ENCODE measurements around the gene TMEM139.

Gene TMEM139

DNA sequence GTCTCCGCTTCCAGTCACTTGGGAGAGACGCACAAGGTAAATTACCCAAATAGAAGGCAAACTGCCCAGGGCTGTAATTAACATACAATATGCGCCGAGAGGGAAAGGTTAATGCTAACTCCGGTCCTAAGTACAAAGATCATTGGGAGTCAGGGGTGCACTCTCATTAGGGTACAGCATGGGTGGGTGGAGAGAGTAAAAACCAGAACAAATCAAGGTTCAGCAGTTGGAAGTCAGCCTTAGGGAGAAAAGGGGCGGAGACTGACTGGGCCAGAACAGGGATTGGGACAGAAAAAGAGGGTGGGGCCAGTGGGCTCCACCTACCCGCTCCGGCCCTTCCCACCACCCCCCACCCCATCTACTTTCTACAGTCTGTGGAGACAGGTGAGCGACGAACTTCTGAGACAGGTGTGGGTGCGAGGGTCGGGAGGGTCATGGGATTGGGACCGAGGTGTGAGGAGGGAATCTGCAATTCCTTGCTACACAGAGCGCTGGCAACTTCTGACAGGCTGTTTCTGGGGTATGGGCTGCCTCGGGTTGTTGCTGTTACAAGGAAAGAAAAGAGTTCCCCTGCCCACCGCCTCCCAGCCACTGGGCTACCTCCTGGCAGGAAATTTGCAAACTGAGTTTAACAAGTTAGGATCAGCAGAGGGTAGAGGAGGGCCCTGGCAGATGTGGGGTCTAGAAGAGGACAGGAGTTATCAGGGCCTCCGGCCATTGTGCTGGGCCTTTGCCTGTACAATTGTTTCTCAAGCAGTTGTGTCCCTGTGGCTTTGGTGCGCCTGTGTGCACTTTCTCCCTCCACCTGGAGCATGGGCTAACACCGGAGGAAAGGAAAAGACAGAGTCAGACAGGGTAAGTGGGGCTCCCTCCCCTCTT, at the start of gene TMEM139:
Gene TMEM139, plus strand, starts transcription at position 368 of the 879 bp plus-strand sequence. CDS start 1,000 bp downstream, outside the sequence.
- no peak for DNase-seq (ENCODE audit: low read depth)

DNA sequence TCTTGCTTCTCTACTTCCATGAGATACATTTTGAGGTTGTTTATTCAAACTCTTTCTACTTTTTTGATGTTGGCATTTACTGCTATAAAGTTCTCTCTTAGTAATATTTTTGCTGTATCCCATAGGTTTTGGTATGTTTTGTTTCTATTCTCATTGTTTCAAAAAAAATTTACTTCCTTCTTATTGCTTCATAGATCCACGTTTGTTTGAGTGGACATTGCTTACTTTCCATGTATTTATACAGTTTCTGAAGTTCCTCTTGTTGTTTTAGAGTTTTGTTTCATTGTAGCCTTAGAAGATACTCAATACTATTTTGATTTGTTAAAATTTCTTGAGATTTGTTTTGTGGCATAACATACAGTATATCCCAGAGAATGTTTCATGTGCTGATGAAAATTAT, 49.2 kb upstream of the TMEM139 start:
- DNase-seq (ENCODE audit: low read depth): no peak

DNA sequence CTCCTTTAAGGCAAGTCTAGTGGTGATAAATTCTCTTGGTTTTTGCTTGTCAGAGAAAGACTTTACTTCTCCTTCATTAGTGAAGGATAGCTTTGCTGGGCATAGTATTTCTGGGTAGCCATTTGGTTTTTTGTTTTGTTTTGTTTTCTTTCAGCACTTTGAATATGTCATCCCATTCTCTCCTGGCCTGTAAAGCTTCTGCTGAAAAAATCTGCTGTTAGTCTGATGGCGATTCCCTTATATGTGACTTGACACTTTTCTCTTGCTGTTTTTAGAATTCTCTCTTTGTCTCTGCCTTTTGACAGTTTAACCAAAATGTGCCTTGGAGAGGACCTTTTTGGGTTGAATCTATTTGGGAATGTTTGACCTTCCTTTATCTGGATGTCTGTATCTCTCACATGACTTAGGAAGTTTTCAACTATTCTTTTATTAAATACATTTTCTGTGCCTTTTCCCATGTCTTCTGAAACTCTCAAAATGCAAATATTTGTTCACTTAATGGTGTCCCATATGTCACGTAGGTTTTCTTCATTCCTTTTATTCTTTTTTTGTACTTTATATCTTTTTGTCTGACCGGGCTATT, 48.3 kb upstream of the TMEM139 start:
- no peak for DNase-seq (ENCODE audit: low read depth)

DNA sequence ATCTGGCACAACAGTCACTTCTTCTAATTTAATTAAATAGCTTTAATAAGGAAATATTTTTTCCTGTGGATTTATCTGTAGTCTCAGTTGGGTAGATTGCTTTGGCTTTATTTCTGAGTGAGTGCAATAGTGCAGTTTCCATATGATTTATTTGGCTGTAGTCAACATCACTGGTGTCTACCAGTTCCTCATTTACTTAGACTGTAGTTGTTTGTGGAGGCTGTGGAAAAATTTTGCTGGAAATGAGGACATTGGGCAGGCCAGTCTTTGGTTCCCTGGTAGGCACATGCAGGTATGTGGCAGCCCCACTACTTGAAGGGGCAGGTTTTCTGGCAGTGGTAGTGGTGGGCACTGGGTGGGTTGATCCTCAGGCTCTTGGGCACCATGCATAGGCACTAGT, 47.4 kb upstream of the TMEM139 start:
- no peak for DNase-seq (ENCODE audit: low read depth)

DNA sequence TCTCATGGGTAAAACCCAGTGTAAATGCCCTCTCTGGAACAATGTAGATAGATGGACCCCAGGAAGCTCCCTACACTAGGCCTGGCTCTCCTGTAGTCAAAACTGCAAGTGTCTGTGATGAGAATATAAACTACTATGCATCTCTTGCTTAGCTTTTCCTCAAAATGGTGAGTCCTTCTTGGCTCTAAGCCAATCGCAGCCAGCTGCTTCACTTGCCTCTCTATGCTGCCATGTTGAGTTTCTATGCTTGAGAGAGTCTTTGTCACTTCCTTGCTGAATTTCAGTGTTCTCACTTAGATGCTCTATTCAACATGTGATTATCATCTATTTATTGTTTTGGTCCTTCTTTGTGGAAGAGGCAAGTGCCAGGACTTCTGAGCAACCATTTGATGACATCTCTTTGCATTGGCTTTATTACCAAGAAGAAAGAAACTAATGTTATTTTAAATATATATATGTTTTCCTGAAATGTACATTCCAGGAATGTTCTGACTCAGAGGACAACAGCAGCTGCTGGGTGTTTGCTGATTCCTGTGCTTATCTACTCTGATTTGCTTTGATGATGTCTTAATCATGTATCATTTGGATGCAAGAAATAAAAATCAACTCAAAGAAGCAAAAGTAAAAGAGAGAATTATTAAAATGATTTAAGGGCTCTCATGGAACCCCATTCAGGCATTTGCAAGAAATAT, 46.3 kb upstream of the TMEM139 start:
- no peak for DNase-seq (ENCODE audit: low read depth)

DNA sequence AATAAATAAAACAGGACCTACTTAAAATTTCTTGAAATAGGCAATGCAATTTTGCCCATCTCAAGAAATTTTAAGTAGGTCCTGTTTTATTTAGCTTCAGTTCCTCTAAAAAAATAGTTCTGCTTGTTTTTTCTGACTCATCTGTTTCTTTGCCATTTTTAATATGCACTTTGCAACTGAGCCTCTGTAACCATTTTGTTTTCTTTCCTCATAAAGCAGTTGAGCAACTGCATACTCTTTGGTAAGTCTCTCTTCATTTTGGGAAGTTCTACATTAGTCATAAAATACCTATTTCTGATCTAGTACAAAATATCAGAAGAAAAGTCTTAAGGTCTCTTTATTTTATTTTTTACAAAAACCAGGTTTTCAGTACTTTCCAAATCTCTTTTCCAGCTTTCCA, 44.9 kb upstream of the TMEM139 start:
- DNase-seq (ENCODE audit: low read depth): no peak

DNA sequence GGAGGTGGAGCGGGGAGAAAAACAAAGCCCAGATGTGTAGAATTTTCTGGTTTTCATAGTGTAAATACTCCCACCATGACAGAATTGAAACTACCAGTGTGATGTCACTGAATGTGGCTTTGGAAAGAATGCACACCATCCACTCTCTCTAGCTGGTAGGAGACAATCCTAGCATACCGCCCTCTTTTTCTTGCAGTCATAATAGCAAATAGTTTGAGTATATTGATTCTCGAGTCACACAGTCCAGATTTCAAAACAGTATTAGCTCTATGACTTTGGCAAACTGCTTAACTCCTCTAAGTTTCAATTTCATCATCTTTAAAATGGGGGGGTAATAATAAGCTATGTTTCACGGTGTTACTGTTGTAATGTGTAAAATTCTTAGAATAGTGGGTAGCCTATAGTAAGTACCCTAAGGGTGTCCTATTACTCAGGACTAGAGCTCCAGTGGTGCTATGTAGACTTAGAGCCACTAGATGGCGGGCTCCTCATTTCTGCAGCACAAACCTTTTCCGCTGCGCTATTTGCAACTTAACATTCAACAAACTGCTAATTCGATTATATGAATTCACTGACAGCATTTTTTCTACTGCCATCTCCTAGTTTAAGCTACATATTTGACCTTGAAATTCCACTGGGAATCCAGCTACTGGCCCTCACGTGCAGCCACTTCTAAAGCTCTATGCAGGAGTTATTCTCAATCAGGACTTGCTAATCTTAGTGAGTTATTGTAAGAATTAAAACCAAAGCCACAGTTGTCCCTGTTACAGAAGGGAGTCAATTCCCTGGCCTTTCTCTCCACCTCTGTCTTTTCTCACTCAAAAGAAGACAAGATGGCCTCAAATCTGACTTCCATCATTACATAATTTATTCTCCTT, 44.2 kb upstream of the TMEM139 start:
- DNase-seq (ENCODE audit: low read depth): peak; percentile 64

DNA sequence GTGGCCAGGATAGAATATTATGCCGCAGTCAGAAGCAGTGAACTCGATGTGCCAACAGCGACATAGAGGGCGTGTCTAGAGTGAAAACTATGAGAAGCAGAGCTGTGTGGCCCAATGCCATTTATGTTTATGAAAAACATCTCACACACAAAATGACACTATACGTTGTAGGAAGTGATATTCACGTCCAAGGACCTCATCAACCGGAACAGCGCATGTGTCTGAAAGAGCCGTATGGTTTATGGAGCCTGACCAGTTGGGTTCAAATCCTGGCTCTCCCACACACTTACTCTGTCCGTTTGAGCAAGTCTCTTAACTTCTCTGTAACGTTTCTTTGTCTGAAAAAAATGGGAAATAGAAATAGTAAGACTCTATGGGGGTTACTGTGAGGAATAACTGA, 42.5 kb upstream of the TMEM139 start:
- no peak for DNase-seq (ENCODE audit: low read depth)

DNA sequence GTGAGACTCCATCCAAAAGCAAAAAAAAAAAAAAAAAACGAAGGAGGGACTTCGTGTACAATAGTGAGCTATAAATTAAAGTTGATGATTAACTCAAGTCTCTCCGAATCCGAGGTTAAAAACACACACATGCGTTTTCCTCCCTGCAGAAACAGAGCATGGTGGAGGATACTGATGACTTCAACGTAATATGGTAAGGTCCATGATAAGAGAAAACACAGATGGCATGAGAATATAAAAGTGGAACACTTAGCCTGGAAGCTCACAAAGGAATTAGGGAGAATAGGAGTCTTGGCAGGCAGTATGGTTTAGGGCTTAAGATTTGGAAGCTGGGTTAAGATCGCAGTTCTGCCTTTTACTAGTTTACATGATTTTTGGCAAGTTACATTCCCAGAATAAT, 41.6 kb upstream of the TMEM139 start:
- no peak for DNase-seq (ENCODE audit: low read depth)

DNA sequence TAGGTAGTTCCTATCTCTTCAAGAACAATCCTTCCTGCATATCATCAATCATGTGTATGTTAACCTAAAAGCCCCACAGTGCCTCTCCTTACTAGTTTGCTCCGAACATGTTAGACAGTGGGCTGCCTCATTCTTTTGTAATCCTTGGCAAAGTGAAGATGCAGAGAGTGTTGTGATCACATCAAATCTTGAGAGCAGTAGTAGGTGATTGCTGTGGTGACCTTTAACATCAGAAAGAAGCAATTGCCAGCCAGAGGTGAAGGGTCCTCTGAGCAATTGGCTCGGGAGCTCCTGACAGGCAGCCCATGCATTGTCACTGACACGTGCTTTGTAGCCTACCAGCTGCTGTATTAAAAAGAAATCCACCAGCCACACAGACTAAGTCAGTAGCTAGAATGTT, 41.1 kb upstream of the TMEM139 start:
- no peak for DNase-seq (ENCODE audit: low read depth)

DNA sequence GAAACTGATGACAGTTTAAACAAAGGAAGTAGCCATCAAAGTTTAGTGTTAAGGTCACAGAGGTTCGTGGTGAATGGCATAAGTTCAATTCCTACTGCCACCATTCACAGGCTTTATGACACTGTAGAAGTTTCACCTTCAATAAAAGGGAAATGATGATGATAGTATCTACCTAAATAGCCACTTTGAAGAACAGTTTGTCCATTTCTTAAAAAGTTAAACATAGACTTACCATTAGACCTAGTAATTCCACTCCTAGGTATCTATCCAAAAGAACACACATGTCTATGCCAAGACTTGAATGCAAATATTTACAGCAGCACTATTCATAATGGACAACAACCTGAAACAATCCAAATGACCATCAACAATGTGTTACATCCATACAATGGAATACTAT, 40.4 kb upstream of the TMEM139 start:
- no peak for DNase-seq (ENCODE audit: low read depth)

DNA sequence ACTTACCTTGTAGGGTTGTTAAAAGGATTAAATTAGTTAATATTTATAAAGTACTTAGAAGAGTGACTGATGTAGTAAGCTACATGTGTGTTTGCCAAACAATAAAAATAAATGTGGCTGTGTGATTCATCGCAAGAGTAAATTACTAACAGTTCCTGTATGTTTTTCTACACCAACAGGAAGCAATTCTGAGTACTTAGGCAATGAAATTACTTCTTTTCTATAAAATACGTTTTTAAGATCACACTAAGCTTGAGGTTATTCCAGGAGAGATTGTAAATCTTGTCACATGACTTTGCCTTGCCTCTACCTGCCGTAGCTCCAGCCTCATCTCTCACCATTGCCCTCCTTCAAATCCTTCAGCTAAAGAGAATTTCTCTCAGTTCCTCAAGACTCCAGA, 39.6 kb upstream of the TMEM139 start:
- DNase-seq (ENCODE audit: low read depth): no peak

DNA sequence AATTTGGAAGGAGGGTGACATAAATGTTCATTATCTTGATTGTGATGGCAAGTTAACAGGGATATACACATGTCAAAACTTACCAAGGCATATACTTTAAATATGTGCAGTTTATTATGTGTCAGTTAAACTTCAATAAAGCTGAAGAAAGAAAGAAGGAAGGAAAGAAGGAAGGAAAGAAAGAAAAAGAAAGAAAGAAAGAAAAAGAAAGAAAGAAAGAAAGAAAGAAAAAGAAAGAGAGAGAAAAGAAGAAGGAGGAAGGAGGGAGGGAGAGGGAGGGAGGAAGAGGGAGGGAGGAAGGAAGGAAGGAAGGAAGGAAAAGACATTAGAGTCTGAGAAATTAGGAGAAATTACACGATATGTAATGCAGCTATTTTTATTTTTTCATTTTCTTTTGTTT, 37.4 kb upstream of the TMEM139 start:
- no peak for DNase-seq (ENCODE audit: low read depth)

DNA sequence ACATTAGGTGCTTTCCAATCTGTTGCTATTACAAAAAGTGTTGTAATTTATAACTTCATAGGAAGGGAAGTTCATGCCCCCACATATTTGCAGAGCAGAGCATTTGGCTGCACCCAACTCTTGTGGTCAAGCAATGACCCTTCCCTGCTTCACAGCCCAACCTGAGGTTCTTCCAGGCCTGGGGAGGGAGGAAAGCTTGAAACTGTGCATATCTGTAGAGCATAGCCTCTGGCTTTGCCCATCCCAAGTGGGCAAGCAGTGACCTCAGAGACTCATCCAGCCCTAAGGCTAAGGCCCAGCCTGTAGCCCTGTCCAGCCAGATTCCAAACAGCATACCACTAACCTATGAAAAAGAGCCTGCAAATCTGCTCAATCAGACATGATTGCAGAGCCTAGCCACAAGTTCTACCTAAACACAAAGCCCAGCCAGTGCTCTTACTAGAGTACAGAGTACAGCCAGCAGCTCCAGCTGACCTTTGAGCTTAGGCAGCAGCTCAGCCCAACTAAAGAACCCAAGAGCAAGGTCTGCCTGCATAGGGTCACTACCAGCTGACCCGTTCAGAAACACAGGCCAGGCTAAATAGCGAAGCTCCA, 35.9 kb upstream of the TMEM139 start:
- DNase-seq (ENCODE audit: low read depth): no peak

DNA sequence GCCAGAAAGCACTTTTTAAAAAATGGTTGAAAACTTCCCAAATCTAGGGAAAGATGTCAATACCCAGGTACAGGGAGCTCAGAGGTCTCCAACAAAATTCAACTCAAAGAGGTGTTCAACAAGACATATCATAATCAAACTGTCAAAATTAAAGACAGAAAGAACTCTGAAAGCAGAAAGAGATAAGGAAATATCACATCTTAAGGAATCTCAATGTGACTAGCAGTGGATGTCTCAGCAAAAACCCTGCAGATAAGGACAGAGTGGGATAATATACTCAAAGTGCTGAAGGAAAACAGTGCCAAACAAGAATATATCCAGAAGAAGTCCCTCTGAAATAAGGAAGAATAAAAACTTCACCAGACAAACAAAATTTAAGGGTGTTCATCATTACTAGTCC, 34.6 kb upstream of the TMEM139 start:
- DNase-seq (ENCODE audit: low read depth): no peak

DNA sequence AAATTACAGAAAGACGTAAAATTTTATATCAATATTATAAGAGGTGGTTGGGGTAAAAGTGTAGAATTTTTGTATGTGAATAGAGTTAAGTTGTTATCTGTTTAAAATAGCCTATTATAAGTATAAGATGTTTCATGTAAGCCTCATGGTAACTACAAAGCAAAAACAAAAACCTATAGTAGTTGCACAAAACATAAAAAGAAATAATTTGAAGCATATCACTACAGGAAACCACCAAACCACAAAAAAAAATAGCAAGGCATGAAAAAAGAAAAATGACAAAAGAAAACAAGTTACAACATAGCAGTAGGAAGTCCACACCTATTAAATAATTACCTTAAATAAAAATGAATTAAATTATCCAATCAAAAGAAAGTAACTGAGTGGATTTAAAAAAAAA, 33.9 kb upstream of the TMEM139 start:
- DNase-seq (ENCODE audit: low read depth): no peak

DNA sequence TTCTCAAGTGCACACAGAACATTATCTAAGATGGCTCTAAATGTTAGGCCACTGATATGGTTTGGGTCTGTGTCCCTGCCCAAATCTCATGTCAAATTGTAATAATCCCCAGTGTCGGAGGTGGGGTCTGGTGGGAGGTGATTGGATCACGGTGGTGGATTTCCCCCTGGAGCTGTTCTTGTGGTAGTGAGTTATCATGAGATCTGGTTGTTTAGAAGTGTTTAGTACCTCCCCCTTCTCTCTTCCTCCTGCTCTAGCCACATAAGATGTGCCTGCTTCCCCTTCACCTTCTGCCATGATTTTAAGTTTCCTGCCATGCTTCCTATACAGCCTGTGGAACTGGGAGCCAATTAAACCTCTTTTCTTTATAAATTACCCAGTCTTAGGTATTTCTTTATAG, 32.8 kb upstream of the TMEM139 start:
- DNase-seq (ENCODE audit: low read depth): no peak

DNA sequence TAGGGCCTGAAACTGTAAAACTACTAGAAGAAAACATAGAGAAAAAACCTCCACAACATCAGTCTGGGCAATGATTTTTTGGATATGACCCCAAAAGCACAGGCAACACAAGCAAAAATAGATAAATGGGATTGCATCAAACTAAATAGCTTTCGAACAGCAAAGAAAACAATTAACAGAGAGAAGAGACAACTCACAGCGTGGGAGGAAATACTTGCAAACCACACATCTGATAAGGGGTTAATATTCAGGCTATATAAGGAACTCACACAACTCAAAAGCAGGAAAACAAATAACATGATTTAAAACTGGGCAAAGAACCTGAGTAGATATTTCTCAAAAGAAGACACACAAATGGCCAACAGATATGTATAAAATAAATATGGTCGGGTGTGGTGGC, 29.2 kb upstream of the TMEM139 start:
- no peak for DNase-seq (ENCODE audit: low read depth)

DNA sequence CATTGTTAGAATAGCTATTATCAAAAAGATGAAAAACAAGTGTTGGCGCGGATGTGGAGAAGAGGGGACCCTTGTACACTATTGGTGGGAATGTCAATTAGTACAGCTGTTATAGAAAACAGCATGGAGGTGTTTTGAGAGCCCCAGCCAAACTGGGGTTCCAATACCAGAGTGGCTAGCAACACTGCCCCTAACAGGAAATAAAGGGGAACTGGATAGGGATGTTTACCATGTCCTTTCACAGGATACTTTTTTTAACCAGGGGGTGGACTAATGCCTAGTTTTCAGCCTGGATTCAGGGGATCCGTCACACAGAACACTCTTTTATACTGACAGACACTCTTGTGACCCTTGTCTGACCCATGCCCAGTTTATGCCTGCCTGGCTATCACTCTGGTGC, 28.4 kb upstream of the TMEM139 start:
- no peak for DNase-seq (ENCODE audit: low read depth)

DNA sequence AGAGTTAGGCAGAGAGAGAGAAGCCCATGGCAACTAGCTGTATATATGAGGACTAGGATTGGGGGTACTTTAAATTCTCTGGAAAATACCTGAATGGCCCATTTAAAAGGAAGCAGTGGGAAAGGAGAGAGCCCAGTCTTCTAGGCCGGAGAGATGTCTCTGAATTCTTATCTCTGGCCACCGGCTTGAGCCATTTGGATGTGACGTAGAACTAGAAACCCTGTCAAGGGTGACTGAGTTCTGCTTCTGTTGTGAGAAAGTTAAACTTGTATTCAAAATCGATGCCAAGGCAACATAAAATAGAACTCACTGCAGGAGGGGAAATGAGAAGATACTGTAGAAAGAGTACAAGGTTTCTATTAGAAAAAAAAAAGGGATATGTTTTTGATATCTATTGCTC, 27.8 kb upstream of the TMEM139 start:
- DNase-seq (ENCODE audit: low read depth): no peak

DNA sequence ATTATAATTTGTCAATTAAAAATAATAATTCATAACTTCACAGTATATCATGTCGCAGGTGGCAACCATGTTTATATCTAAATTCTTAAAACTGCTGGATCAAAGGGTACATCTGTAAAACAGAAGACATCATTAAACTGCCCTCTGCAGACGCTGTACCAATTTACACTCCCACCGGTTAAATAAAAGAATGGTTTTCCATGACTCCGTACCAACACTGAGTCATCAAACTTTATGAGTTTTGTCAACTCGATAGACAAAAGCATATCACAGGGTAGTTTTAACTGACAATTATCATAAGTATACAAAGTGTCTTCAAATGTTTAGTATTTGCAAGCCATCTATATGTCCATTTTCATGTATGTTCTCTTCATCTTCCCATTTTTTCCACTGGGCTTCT, 27.3 kb upstream of the TMEM139 start:
- DNase-seq (ENCODE audit: low read depth): no peak

DNA sequence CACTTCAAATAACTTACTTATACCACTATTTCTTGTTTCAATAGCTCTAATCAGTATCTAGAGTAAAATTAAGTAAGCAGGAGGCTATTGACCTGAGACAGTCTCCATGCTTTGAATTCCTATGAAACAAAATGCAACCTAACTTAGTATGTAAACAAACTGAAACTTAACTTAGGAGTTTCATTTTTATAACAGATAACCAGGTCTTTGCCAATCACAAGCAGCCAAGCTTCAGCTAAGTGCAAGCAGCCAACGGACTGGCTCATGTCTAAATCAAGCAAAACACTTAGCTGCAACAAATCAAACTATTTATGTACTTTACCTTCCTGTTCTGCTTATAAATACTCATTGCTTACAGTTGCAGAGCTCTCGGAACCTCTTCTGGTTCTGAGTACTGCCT, 25.9 kb upstream of the TMEM139 start:
- no peak for DNase-seq (ENCODE audit: low read depth)

All from activated T-cell treated with anti-CD3 and anti-CD28 coated beads for 24 hours (primary cell).